Myometrial cell (primary cell): ENCODE data around the gene OR5H1. TPM values are rescaled to one million over a fixed set of nuclear protein-coding genes. Genes with fewer than 3 reads are reported as not detected.

Source experiments
- total RNA-seq: library from RNA; depleted of rRNA; stranded (reverse); fragments of >200 nt; gene quantifications from 2 replicates; pipeline ENCODE4 v1.2.3, GENCODE V29; 2015

Gene OR5H1
- not detected in 2 replicates for total RNA-seq

GRCh38 chr3:98130421-98130820, at the start of gene OR5H1:
OR5H1 (plus strand) TSS chr3:98130721; CDS start chr3:98132698, 1,977 bp downstream.

GRCh38 chr3:98086873-98087272, 43.6 kb upstream of the OR5H1 start, which contains the start of gene OR5AC2:
OR5AC2 (plus strand) TSS chr3:98087173; CDS start chr3:98087173, 0 bp downstream.

GRCh38 chr3:98147179-98147578, 16.7 kb downstream of the OR5H1 start, which contains the start of gene OR5H14:
OR5H14 (plus strand) TSS chr3:98147479; CDS start chr3:98149386, 1,907 bp downstream.

GRCh38 chr3:98166396-98166795, 35.9 kb downstream of the OR5H1 start, which contains the start of gene OR5H15:
OR5H15 (plus strand) TSS chr3:98166696; CDS start chr3:98168700, 2,004 bp downstream.

Other genes with a start within 250 kb of the OR5H1 start
- 31.0 and 34.0 TPM in 2 replicates for gene RIOX2, start 158.3 kb upstream of the OR5H1 start, total RNA-seq
- not detected in 2 replicates for gene GABRR3, start 95.4 kb upstream of the OR5H1 start, total RNA-seq
- not detected in 2 replicates for gene OR5AC2, start 43.5 kb upstream of the OR5H1 start, total RNA-seq
- not detected in 2 replicates for gene OR5H14, start 16.8 kb downstream of the OR5H1 start, total RNA-seq
- gene OR5H15, start 36.0 kb downstream of the OR5H1 start, total RNA-seq: not detected in 2 replicates
- gene OR5H6, start 133.5 kb downstream of the OR5H1 start, total RNA-seq: not detected in 2 replicates
- gene OR5H2, start 151.8 kb downstream of the OR5H1 start, total RNA-seq: not detected in 2 replicates
- gene OR5K4, start 223.1 kb downstream of the OR5H1 start, total RNA-seq: not detected in 2 replicates